HCT116 (cell line): ENCODE results near the gene TMC1. TPM values are rescaled to one million over a fixed set of nuclear protein-coding genes. Genes with fewer than 3 reads are reported as not detected.

Source experiments
- ATAC-seq: fragments of 200-7000 bp; cut with Tn5 transposase; 2 replicates; pipeline ENCODE4 v1.9.1; 2020; ENCODE audit warnings: mild to moderate bottlenecking, moderate library complexity
- BruUV-seq: library from RNA; stranded (reverse); fragments of 400-500 nt; replicated peaks from 2 replicates; lab custom pipeline; 2021; lab: Mats Ljungman, UMichigan
- CTCF ChIA-PET: fragments of 300-600 bp; sonication (Branson Sonifier 250); formaldehyde crosslinking; loops from one replicate; lab custom pipeline; 2021; ENCODE audit warnings: antibody characterized with exemption; lab: Charles Lee
- POLR2A ChIA-PET: fragments of 300-600, 350-600 bp; sonication (Branson Sonifier 250); formaldehyde crosslinking; loops from one replicate; lab custom pipeline; 2021; ENCODE audit warnings: antibody characterized with exemption; lab: Charles Lee
- RAD21 ChIA-PET, 2 experiments: fragments of 300-600 bp; sonication (Branson Sonifier 250); formaldehyde crosslinking; loops; one replicate each; lab custom pipeline; 2023; ENCODE audit warnings: low total read pairs in 2 of 2; ENCODE audit not compliant: uncharacterized antibody in 2 of 2, unreplicated experiment in 2 of 2, low non-redundant PET in 1 of 2; lab: Charles Lee
- DNase-seq: peaks from one replicate; pipeline ENCODE4 v3.0.0-alpha.2; 2010; ENCODE audit warnings: low read depth, low spot score
- H2AFZ ChIP-seq: fragments of 200-600 bp; shearing (Covaris generic), sonication (generic); 2 replicates; pipeline ENCODE4 v1.6.1; 2017; ENCODE audit warnings: low read depth, mixed run types, mixed read lengths, antibody characterized with exemption, low read length; ENCODE audit not compliant: poor library complexity, severe bottlenecking
- H3K27ac ChIP-seq: 2 replicates; pipeline ENCODE4 v1.5.1; 2012; ENCODE audit warnings: low read depth, low read length
- H3K27me3 ChIP-seq: fragments of 200-600 bp; sonication (generic); 2 replicates; pipeline ENCODE4 v1.6.1; 2016; ENCODE audit warnings: mixed run types, low read length, mixed read lengths; ENCODE audit not compliant: insufficient read depth
- H3K36me3 ChIP-seq, 2 experiments: fragments of 200-500 bp in 1 of 2; fragments of 200-600 bp in 1 of 2; sonication (Bioruptor generic) in 1 of 2; sonication (generic) in 1 of 2; 2 replicates each; pipeline versions ENCODE4 v1.5.1 to v1.6.1; 2014 to 2016; ENCODE audit warnings: low read length in 2 of 2, inconsistent platforms in 1 of 2, mixed read lengths in 1 of 2, mixed run types in 1 of 2; ENCODE audit not compliant: insufficient read depth in 2 of 2, control insufficient read depth in 1 of 2
- H3K4me1 ChIP-seq, 2 experiments: fragments of 200-600 bp in 1 of 2; sonication (generic) in 1 of 2; 2 replicates each; pipeline versions ENCODE4 v1.5.1 to v1.6.1; 2012 to 2017; ENCODE audit warnings: low read length in 2 of 2, inconsistent platforms in 1 of 2, mild to moderate bottlenecking in 1 of 2, mixed read lengths in 1 of 2, mixed run types in 1 of 2, moderate library complexity in 1 of 2; ENCODE audit not compliant: insufficient read depth in 2 of 2, control insufficient read depth in 1 of 2
- H3K4me2 ChIP-seq: fragments of 200-600 bp; sonication (generic); 2 replicates; pipeline ENCODE4 v1.6.1; 2017; ENCODE audit warnings: mixed run types, low read length, mixed read lengths
- H3K4me3 ChIP-seq, 2 experiments: fragments of 200-600 bp in 1 of 2; sonication (generic) in 1 of 2; replicated peaks in 1 of 2; 2 replicates each; pipeline ENCODE4 v1.5.1; 2011 to 2016; ENCODE audit warnings: low read length in 2 of 2, control low read depth in 1 of 2, low read depth in 1 of 2, mild to moderate bottlenecking in 1 of 2, mixed read lengths in 1 of 2, mixed run types in 1 of 2
- H3K79me2 ChIP-seq: fragments of 200-600 bp; sonication (generic); 2 replicates; pipeline ENCODE4 v1.6.1; 2017; ENCODE audit warnings: mild to moderate bottlenecking, mixed run types, low read length, moderate library complexity, mixed read lengths; ENCODE audit not compliant: insufficient read depth
- H3K9ac ChIP-seq: fragments of 200-600 bp; sonication (generic); 2 replicates; pipeline ENCODE4 v1.6.1; 2016; ENCODE audit warnings: low read length, mixed read lengths
- H3K9me2 ChIP-seq: fragments of 200-600 bp; sonication (generic), shearing (Covaris generic); 2 replicates; pipeline ENCODE4 v1.6.1; 2017; ENCODE audit warnings: mixed run types, mild to moderate bottlenecking, moderate library complexity; ENCODE audit not compliant: insufficient read depth
- H3K9me3 ChIP-seq, 2 experiments: fragments of 200-500 bp in 1 of 2; fragments of 200-600 bp in 1 of 2; sonication (Bioruptor generic) in 1 of 2; sonication (generic) in 1 of 2; 2 replicates each; pipeline ENCODE4 v1.6.1; 2014 to 2017; ENCODE audit warnings: low read length in 2 of 2, mixed read lengths in 2 of 2, inconsistent platforms in 1 of 2, low read depth in 1 of 2, mild to moderate bottlenecking in 1 of 2, mixed run types in 1 of 2, moderate library complexity in 1 of 2; ENCODE audit not compliant: control insufficient read depth in 1 of 2, insufficient read depth in 1 of 2
- H4K20me1 ChIP-seq: fragments of 200-600 bp; sonication (generic), shearing (Covaris generic); 2 replicates; pipeline ENCODE4 v1.6.1; 2017; ENCODE audit warnings: mixed run types, mild to moderate bottlenecking, moderate library complexity; ENCODE audit not compliant: insufficient read depth
- CEBPB ChIP-seq: IDR thresholded peaks from 2 replicates; pipeline ENCODE4 v1.6.1; 2012; ENCODE audit warnings: low read depth
- EZH2 ChIP-seq: fragments of 200-600 bp; sonication (generic); IDR thresholded peaks from 2 replicates; pipeline ENCODE4 v1.6.1; 2017; ENCODE audit warnings: antibody characterized with exemption, mixed run types
- EZH2phosphoT487 ChIP-seq: fragments of 200-600 bp; IDR thresholded peaks from 2 replicates; pipeline ENCODE4 v1.6.1; 2018; ENCODE audit warnings: antibody characterized with exemption, borderline replicate concordance
- FOSL1 ChIP-seq: IDR thresholded peaks from 2 replicates; pipeline ENCODE4 v1.6.1; 2012; ENCODE audit warnings: low read depth
- JUND ChIP-seq: IDR thresholded peaks from 2 replicates; pipeline ENCODE4 v1.6.1; 2012
- POLR2A ChIP-seq: IDR thresholded peaks from 2 replicates; pipeline ENCODE4 v1.7.0; 2011; ENCODE audit warnings: borderline replicate concordance; ENCODE audit not compliant: insufficient read depth, insufficient read length; ENCODE audit errors: extremely low read depth
- POLR2AphosphoS5 ChIP-seq: IDR thresholded peaks from 2 replicates; pipeline ENCODE4 v1.6.1; 2011; ENCODE audit warnings: mild to moderate bottlenecking, low read depth, low read length, moderate library complexity
- RAD21 ChIP-seq: IDR thresholded peaks from 2 replicates; pipeline ENCODE4 v1.6.1; 2012; ENCODE audit warnings: low read depth, mild to moderate bottlenecking
- SP1 ChIP-seq: IDR thresholded peaks from 2 replicates; pipeline ENCODE4 v1.6.1; 2012; ENCODE audit warnings: low read depth
- SRF ChIP-seq: IDR thresholded peaks from 2 replicates; pipeline ENCODE4 v1.6.1; 2012; ENCODE audit warnings: low read depth
- TCF7L2 ChIP-seq: IDR thresholded peaks from 2 replicates; pipeline ENCODE4 v1.7.0; 2011; ENCODE audit warnings: borderline replicate concordance, inconsistent platforms; ENCODE audit not compliant: insufficient read depth, insufficient read length; ENCODE audit errors: extremely low read depth
- ZFX ChIP-seq: fragments of 450-650 bp; IDR thresholded peaks from 2 replicates; pipeline ENCODE4 v1.6.1; 2017
- ZNF274 ChIP-seq: fragments of 200-500 bp; sonication (Bioruptor generic); IDR thresholded peaks from 2 replicates; pipeline ENCODE4 v1.6.1; 2014; ENCODE audit warnings: mild to moderate bottlenecking, low read depth, low read length, inconsistent platforms
- intact Hi-C: fragments of 100-400 bp; cut with micrococcal nuclease; formaldehyde crosslinking; loops from 2 replicates; pipeline ENCODE4 v1.10.0; 2022
- total RNA-seq: library from RNA; stranded (reverse); gene quantifications from one replicate; pipeline ENCODE4 v1.2.1, GENCODE V29; 2021; ENCODE audit not compliant: unreplicated experiment
- TF ChIP-seq, protein P1 (sequence below): IDR thresholded peaks from 2 replicates; pipeline ENCODE4 v1.6.1; 2012
- TF ChIP-seq, protein P2 (sequence below), 3 experiments: fragments of 200-600 bp in 1 of 3; sonication (generic) in 1 of 3; IDR thresholded peaks in 2 of 3; conservative IDR thresholded peaks in 1 of 3; 2 replicates each; pipeline ENCODE4 v1.5.1; 2012 to 2017; ENCODE audit warnings: low read depth in 2 of 3, low read length in 2 of 3, antibody characterized with exemption in 1 of 3, borderline replicate concordance in 1 of 3, control low read depth in 1 of 3, mild to moderate bottlenecking in 1 of 3, mixed read lengths in 1 of 3, mixed run types in 1 of 3, moderate library complexity in 1 of 3; ENCODE audit not compliant: insufficient read depth in 1 of 3
- TF ChIP-seq, protein P3 (sequence below): IDR thresholded peaks from 2 replicates; pipeline ENCODE4 v1.6.1; 2012

TMC1 gene
- total RNA-seq, 1 experiment from 2014 or later = 0.57 TPM

DNA sequence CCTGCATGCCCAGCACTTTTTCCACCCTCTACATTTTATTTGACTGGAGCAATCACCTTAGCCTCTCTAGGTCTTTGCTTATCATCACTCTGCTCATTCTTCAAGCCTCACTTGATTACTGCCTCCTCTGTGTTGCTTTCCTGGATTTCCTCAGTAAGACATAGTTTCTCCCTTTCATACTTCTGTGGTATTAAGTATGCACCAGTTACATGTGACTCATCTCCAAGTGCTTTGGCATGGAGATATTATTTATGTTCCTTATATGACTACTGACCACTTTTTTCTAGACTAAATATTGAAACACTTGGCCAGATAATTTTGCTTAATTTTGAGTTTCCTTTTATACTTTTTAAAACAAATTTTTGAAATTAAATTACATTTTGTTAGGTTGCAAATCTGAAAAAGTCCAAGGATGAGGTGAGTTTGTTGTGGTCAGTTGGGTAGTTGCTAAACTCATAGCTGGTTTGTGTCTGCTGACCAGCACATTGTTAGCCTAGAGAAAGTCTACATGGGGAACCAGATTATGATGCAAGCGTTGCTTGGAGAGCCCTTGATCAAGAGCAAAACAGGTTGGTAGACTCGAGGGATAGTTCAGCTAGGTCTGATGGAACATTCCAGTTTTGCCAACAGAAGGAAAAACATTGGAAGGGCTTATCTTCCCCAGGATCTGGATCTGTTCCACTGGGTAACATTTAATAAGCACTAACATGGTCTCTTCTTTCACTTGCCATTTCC is 140.2 kb downstream of the TMC1 start:
- intact Hi-C loops = no loop called here
- Histone ChIP-seq H3K27ac (no peak overlapping the region), H3K9me3 (no peaks in the 10 kb centered on the region), H3K4me2 (no peak overlapping the region), H4K20me1 (no peaks in the 10 kb centered on the region), H3K9me2 (no peaks in the 10 kb centered on the region), H3K79me2 (no peaks in the 10 kb centered on the region), H3K9ac (no peak overlapping the region), H3K27me3 (no peaks in the 10 kb centered on the region), H3K36me3 (no peaks in the 10 kb centered on the region), H2AFZ (no peak overlapping the region), H3K4me1 (no peaks in the 10 kb centered on the region), H3K4me3 (no peak overlapping the region)
- ChIA-PET POLR2A (no interaction called here), CTCF (no interaction called here), RAD21 (no interaction called here)
- ATAC-seq = no peak
- no peak for DNase-seq
- TF ChIP-seq ZNF274 (no peak), CEBPB (no peak), RAD21 (no peak), EZH2phosphoT487 (no peak), ZFX (no peak), JUND (no peak), FOSL1 (no peak), EZH2 (no peak), TCF7L2 (no peak), POLR2A (no peak), SRF (no peak), SP1 (no peak), POLR2AphosphoS5 (no peak)
- TF ChIP-seq, protein P1, sequence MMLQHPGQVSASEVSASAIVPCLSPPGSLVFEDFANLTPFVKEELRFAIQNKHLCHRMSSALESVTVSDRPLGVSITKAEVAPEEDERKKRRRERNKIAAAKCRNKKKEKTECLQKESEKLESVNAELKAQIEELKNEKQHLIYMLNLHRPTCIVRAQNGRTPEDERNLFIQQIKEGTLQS = no peak
- TF ChIP-seq, protein P2, sequence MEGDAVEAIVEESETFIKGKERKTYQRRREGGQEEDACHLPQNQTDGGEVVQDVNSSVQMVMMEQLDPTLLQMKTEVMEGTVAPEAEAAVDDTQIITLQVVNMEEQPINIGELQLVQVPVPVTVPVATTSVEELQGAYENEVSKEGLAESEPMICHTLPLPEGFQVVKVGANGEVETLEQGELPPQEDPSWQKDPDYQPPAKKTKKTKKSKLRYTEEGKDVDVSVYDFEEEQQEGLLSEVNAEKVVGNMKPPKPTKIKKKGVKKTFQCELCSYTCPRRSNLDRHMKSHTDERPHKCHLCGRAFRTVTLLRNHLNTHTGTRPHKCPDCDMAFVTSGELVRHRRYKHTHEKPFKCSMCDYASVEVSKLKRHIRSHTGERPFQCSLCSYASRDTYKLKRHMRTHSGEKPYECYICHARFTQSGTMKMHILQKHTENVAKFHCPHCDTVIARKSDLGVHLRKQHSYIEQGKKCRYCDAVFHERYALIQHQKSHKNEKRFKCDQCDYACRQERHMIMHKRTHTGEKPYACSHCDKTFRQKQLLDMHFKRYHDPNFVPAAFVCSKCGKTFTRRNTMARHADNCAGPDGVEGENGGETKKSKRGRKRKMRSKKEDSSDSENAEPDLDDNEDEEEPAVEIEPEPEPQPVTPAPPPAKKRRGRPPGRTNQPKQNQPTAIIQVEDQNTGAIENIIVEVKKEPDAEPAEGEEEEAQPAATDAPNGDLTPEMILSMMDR (IDR thresholded peaks at IDR 0.05 in 2 of 3, conservative IDR thresholded peaks at IDR 0.05 in 1 of 3; ENCODE audit: borderline replicate concordance in 1 of 3, insufficient read depth in 1 of 3, low read depth in 2 of 3, low read length in 2 of 3) = no peak
- TF ChIP-seq, protein P3, sequence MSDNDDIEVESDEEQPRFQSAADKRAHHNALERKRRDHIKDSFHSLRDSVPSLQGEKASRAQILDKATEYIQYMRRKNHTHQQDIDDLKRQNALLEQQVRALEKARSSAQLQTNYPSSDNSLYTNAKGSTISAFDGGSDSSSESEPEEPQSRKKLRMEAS = no peak
- no TSS peak for BruUV-seq
